Esophagus muscularis mucosa (tissue), 4 donors: Measurements from ENCODE around the gene GADD45B.

Experiments used
- EP300 ChIP-seq: sonication (generic); formaldehyde crosslinking; IDR thresholded peaks from one replicate; pipeline ENCODE4 v1.6.1; 2017; ENCODE audit warnings: antibody characterized with exemption
- POLR2A ChIP-seq: fragments of 450-650 bp; IDR thresholded peaks from one replicate; pipeline ENCODE4 v1.6.1; 2017; ENCODE audit warnings: antibody characterized with exemption, moderate library complexity, mild to moderate bottlenecking, low read depth
- POLR2AphosphoS5 ChIP-seq, 2 donors: sonication (generic); formaldehyde crosslinking; IDR thresholded peaks; one replicate each; pipeline ENCODE4 v1.6.1; 2017; ENCODE audit warnings: antibody characterized with exemption in 2 of 2
- TF ChIP-seq, protein P1 (sequence below), 3 experiments: fragments of 200-600 bp in 2 of 3; fragments of 450-650 bp in 1 of 3; sonication (generic) in 2 of 3; IDR thresholded peaks; one replicate each; pipeline ENCODE4 v1.5.1; 2017 to 2019; ENCODE audit warnings: antibody characterized with exemption in 3 of 3, mild to moderate bottlenecking in 2 of 3, moderate library complexity in 1 of 3

DNA sequence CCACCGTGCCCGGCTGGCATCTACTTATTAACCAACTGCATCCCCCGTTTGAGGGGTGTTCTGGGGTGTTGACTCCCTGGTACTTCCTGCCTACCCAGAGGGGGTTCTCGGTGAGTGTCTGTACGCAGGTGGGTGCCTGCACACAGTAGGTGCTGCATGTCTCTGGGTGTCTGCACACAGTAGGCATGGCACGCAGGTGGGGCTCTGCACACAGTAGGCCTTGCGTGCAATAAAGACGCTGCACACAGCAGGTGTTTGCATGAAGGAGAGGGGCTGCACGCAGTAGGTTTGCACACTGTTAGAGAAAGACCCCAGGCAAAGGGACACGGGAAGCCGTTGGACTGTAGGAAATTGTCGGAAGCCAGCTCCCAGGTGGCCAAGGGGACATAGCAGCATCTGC is 11.2 kb downstream of the GADD45B start:
- TF ChIP-seq, protein P1, sequence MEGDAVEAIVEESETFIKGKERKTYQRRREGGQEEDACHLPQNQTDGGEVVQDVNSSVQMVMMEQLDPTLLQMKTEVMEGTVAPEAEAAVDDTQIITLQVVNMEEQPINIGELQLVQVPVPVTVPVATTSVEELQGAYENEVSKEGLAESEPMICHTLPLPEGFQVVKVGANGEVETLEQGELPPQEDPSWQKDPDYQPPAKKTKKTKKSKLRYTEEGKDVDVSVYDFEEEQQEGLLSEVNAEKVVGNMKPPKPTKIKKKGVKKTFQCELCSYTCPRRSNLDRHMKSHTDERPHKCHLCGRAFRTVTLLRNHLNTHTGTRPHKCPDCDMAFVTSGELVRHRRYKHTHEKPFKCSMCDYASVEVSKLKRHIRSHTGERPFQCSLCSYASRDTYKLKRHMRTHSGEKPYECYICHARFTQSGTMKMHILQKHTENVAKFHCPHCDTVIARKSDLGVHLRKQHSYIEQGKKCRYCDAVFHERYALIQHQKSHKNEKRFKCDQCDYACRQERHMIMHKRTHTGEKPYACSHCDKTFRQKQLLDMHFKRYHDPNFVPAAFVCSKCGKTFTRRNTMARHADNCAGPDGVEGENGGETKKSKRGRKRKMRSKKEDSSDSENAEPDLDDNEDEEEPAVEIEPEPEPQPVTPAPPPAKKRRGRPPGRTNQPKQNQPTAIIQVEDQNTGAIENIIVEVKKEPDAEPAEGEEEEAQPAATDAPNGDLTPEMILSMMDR (IDR thresholded peaks at IDR 0.05) = no peak
- TF ChIP-seq EP300 = no peak
- TF ChIP-seq POLR2A = no peak
- no peak for TF ChIP-seq POLR2AphosphoS5 (IDR thresholded peaks at IDR 0.05)
